Activated CD8-positive, alpha-beta T cell treated with anti-CD3 and anti-CD28 coated beads for 36 hours (primary cell): ENCODE data around the gene AR. TPM values are rescaled to one million over a fixed set of nuclear protein-coding genes. Genes with fewer than 3 reads are reported as not detected.
A peak's percentile ranks its signal among the peaks of the same experiment; 100 is the strongest.

Experiments
- ATAC-seq: fragments of 200-7000 bp; cut with Tn5 transposase; one replicate; pipeline ENCODE4 v1.10.0; 2021; ENCODE audit warnings: mild to moderate bottlenecking, moderate library complexity
- CTCF ChIA-PET: fragments of 350-600 bp; sonication (Branson Sonifier 250); formaldehyde crosslinking; loops from one replicate; lab custom pipeline; 2021; ENCODE audit warnings: antibody characterized with exemption; lab: Charles Lee
- POLR2A ChIA-PET: fragments of 350-600 bp; sonication (Branson Sonifier 250); formaldehyde crosslinking; loops from one replicate; lab custom pipeline; 2021; ENCODE audit warnings: antibody characterized with exemption; lab: Charles Lee
- DNase-seq: peaks from one replicate; pipeline ENCODE4 v3.0.0-alpha.2; 2020
- H3K27ac Mint-ChIP-seq: one replicate; pipeline ENCODE4 v1.8.0; 2021; ENCODE audit warnings: mild to moderate bottlenecking, mixed read lengths
- H3K27me3 Mint-ChIP-seq: one replicate; pipeline ENCODE4 v1.8.0; 2021; ENCODE audit warnings: mixed read lengths
- H3K36me3 Mint-ChIP-seq: one replicate; pipeline ENCODE4 v1.8.0; 2021; ENCODE audit warnings: low read depth, mixed read lengths
- H3K4me1 Mint-ChIP-seq: one replicate; pipeline ENCODE4 v1.8.0; 2021; ENCODE audit warnings: low read depth, mixed read lengths
- H3K4me3 Mint-ChIP-seq: one replicate; pipeline ENCODE4 v1.8.0; 2021; ENCODE audit warnings: mild to moderate bottlenecking, moderate library complexity, mixed read lengths
- H3K9me3 Mint-ChIP-seq: one replicate; pipeline ENCODE4 v1.8.0; 2021; ENCODE audit warnings: mixed read lengths
- CTCF ChIP-seq: fragments of 200-600 bp; IDR thresholded peaks from one replicate; pipeline ENCODE4 v1.8.0; 2022; ENCODE audit warnings: antibody characterized with exemption, mild to moderate bottlenecking
- intact Hi-C: fragments of 100-400 bp; cut with micrococcal nuclease; formaldehyde crosslinking; loops from one replicate; pipeline ENCODE4 v1.10.0; 2022
- total RNA-seq, 2 experiments: library from RNA; stranded (reverse); gene quantifications; one replicate each; pipeline ENCODE4 v1.2.3, GENCODE V29; 2021

Gene AR
- total RNA-seq, 2 experiments from 2014 or later, result not detected

GRCh38 chrX:67536564-67536963, 7.3 kb upstream of the AR start:
- Mint-ChIP-seq H3K27ac (no peak overlapping the region), H3K27me3 (no peaks in the 10 kb centered on the region), H3K4me1 (no peaks in the 10 kb centered on the region), H3K36me3 (no peaks in the 10 kb centered on the region), H3K4me3 (no peak overlapping the region), H3K9me3 (no peaks in the 10 kb centered on the region)
- POLR2A ChIA-PET, result no interaction called here
- ATAC-seq (no peak), DNase-seq (no peak)
- CTCF ChIA-PET, result no interaction called here
- TF ChIP-seq CTCF, result no peak
- intact Hi-C loops, result no loop called here

GRCh38 chrX:67538383-67538782, 5.4 kb upstream of the AR start:
- POLR2A ChIA-PET, result no interaction called here
- no peak overlapping the region for H3K4me3 Mint-ChIP-seq
- no peak overlapping the region for H3K27ac Mint-ChIP-seq
- TF ChIP-seq CTCF, result no peak
- DNase-seq, result no peak
- H3K36me3 Mint-ChIP-seq, result no peaks in the 10 kb centered on the region
- H3K4me1 Mint-ChIP-seq, result no peaks in the 10 kb centered on the region
- CTCF ChIA-PET, result no interaction called here
- H3K27me3 Mint-ChIP-seq, result no peaks in the 10 kb centered on the region
- ATAC-seq, result no peak
- no peaks in the 10 kb centered on the region for H3K9me3 Mint-ChIP-seq
- intact Hi-C loops, result no loop called here

GRCh38 chrX:67544281-67545035, 637 bp downstream of the AR start:
- Mint-ChIP-seq H3K36me3 (no peaks in the 10 kb centered on the region), H3K4me1 (peaks cover 5% of the 10 kb centered on the region)
- CTCF ChIA-PET, result no interaction called here

GRCh38 chrX:67545036-67545821, 1.4 kb downstream of the AR start:
- no peak for TF ChIP-seq CTCF
- ChIA-PET POLR2A (no interaction called here), CTCF (interaction anchor here (1.2 kb wide), 1 partner anchor 10 kb away, joined by 3 read pairs; no protein-coding TSS in a partner anchor)
- intact Hi-C loops, result no loop called here
- Mint-ChIP-seq H3K4me1 (peaks cover 5% of the 10 kb centered on the region), H3K27me3 (peaks cover 26% of the 10 kb centered on the region), H3K4me3 (no peak overlapping the region), H3K27ac (no peak overlapping the region), H3K36me3 (no peaks in the 10 kb centered on the region), H3K9me3 (no peaks in the 10 kb centered on the region)
- ATAC-seq (peak; percentile 17), DNase-seq (no peak)

More at GRCh38 chrX:67544281-67545035, 637 bp downstream of the AR start:
- DNase-seq (no peak), ATAC-seq (no peak)
- no peak for TF ChIP-seq CTCF
- POLR2A ChIA-PET, result no interaction called here
- no peak overlapping the region for H3K4me3 Mint-ChIP-seq
- H3K27me3 Mint-ChIP-seq, result peaks cover 26% of the 10 kb centered on the region
- no peaks in the 10 kb centered on the region for H3K9me3 Mint-ChIP-seq
- H3K27ac Mint-ChIP-seq, result no peak overlapping the region
- intact Hi-C loops, result no loop called here
